ENCODE measurements around the gene HIGD2A. TPM values are rescaled to one million over a fixed set of nuclear protein-coding genes. Genes with fewer than 3 reads are reported as not detected.

Gene HIGD2A
- polyA plus RNA-seq, 1 of the 3 experiments (the other 2 are of a cell fraction): 211 TPM

- POLR2A ChIA-PET: interaction anchor here (0.6 kb wide), 1 partner anchor 9 kb away, joined by 4 read pairs; no protein-coding TSS in a partner anchor
- Histone ChIP-seq H3K4me2 (no peak overlapping the region), H3K36me3 (replicated peaks in 1 of 2; ENCODE audit: control insufficient read depth in 1 of 2, insufficient read depth in 2 of 2, low read length in 1 of 2) (peaks cover 0 to 9% of the 10 kb centered on the region in 2 experiments), H3K9ac (no peak overlapping the region), H2AFZ (ENCODE audit: low read depth) (no peak overlapping the region), H3K27me3 (ENCODE audit: insufficient read depth) (no peaks in the 10 kb centered on the region), H3K27ac (ENCODE audit: low read depth in 2 of 2, low read length in 1 of 2) (no peak overlapping the region), H3K79me2 (ENCODE audit: insufficient read depth) (peaks cover 12% of the 10 kb centered on the region; the same call in 1 of the 2 replicates), H3K9me2 (no peaks in the 10 kb centered on the region), H4K20me1 (ENCODE audit: insufficient read depth) (no peaks in the 10 kb centered on the region), H3K4me1 (ENCODE audit: control insufficient read depth in 1 of 2, insufficient read depth in 2 of 2, low read depth in 1 of 2, low read length in 1 of 2) (no peaks in the 10 kb centered on the region; a peak in 1 of 4 replicates), H3K4me3 (ENCODE audit: low read depth in 2 of 2, low read length in 1 of 2) (no peak overlapping the region), H3K9me3 (no peaks in the 10 kb centered on the region), H3F3A (replicated peaks; ENCODE audit: insufficient read depth) (no peaks in the 10 kb centered on the region)
- CTCF ChIA-PET: interaction anchor here (1.2 kb wide), 1 partner anchor 38 kb away, joined by 5 read pairs; no protein-coding TSS in a partner anchor
- WGBS (ENCODE audit: low lambda C conversion rate): 94% methylated on average over 4 of the region's 4 CpGs
- TF ChIP-seq, protein P1, sequence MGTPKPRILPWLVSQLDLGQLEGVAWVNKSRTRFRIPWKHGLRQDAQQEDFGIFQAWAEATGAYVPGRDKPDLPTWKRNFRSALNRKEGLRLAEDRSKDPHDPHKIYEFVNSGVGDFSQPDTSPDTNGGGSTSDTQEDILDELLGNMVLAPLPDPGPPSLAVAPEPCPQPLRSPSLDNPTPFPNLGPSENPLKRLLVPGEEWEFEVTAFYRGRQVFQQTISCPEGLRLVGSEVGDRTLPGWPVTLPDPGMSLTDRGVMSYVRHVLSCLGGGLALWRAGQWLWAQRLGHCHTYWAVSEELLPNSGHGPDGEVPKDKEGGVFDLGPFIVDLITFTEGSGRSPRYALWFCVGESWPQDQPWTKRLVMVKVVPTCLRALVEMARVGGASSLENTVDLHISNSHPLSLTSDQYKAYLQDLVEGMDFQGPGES (IDR thresholded peaks at IDR 0.05; ENCODE audit: low read depth, low read length): no peak
- TF ChIP-seq GATA2 (CRISPR knock-in tag; IDR thresholded peaks at IDR 0.05) (no peak), CHD2 (IDR thresholded peaks at IDR 0.05; ENCODE audit: low read length, partially characterized antibody) (no peak), MXI1 (IDR thresholded peaks at IDR 0.05; ENCODE audit: low read depth, low read length) (no peak), RAD21 (IDR thresholded peaks at IDR 0.05; ENCODE audit: low read length) (no peak), EP300 (IDR thresholded peaks at IDR 0.05; ENCODE audit: borderline replicate concordance in 1 of 2, low read depth in 1 of 2, low read length in 1 of 2) (no peak), FOXJ3 (CRISPR knock-in tag; IDR thresholded peaks at IDR 0.05) (no peak), RXRA (IDR thresholded peaks at IDR 0.05; ENCODE audit: borderline replicate concordance, low read depth) (no peak), TAF1 (IDR thresholded peaks at IDR 0.05; ENCODE audit: borderline replicate concordance, low read depth, low read length) (no peak), SMC3 (IDR thresholded peaks at IDR 0.05; ENCODE audit: low read depth, low read length) (no peak), USF2 (IDR thresholded peaks at IDR 0.05; ENCODE audit: borderline replicate concordance, low read depth, low read length) (no peak), YY1 (IDR thresholded peaks at IDR 0.05; ENCODE audit: low read depth) (no peak), POLR2AphosphoS5 (IDR thresholded peaks at IDR 0.05; ENCODE audit: low read depth, low read length) (no peak), ZBTB33 (IDR thresholded peaks at IDR 0.05; ENCODE audit: borderline replicate concordance, low read depth) (no peak), ELF1 (IDR thresholded peaks at IDR 0.05) (no peak), NRF1 (IDR thresholded peaks at IDR 0.05; ENCODE audit: low read depth, low read length) (no peak), EZH2phosphoT487 (IDR thresholded peaks at IDR 0.05; ENCODE audit: borderline replicate concordance, low read depth) (no peak), FOSL2 (IDR thresholded peaks at IDR 0.05; ENCODE audit: borderline replicate concordance, low read depth) (no peak)
- TF ChIP-seq, protein P2, sequence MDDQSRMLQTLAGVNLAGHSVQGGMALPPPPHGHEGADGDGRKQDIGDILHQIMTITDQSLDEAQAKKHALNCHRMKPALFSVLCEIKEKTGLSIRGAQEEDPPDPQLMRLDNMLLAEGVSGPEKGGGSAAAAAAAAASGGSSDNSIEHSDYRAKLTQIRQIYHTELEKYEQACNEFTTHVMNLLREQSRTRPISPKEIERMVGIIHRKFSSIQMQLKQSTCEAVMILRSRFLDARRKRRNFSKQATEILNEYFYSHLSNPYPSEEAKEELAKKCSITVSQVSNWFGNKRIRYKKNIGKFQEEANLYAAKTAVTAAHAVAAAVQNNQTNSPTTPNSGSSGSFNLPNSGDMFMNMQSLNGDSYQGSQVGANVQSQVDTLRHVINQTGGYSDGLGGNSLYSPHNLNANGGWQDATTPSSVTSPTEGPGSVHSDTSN (IDR thresholded peaks at IDR 0.05): no peak
- TF ChIP-seq, protein P3, sequence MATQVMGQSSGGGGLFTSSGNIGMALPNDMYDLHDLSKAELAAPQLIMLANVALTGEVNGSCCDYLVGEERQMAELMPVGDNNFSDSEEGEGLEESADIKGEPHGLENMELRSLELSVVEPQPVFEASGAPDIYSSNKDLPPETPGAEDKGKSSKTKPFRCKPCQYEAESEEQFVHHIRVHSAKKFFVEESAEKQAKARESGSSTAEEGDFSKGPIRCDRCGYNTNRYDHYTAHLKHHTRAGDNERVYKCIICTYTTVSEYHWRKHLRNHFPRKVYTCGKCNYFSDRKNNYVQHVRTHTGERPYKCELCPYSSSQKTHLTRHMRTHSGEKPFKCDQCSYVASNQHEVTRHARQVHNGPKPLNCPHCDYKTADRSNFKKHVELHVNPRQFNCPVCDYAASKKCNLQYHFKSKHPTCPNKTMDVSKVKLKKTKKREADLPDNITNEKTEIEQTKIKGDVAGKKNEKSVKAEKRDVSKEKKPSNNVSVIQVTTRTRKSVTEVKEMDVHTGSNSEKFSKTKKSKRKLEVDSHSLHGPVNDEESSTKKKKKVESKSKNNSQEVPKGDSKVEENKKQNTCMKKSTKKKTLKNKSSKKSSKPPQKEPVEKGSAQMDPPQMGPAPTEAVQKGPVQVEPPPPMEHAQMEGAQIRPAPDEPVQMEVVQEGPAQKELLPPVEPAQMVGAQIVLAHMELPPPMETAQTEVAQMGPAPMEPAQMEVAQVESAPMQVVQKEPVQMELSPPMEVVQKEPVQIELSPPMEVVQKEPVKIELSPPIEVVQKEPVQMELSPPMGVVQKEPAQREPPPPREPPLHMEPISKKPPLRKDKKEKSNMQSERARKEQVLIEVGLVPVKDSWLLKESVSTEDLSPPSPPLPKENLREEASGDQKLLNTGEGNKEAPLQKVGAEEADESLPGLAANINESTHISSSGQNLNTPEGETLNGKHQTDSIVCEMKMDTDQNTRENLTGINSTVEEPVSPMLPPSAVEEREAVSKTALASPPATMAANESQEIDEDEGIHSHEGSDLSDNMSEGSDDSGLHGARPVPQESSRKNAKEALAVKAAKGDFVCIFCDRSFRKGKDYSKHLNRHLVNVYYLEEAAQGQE (IDR thresholded peaks at IDR 0.05; ENCODE audit: low read depth, low read length): no peak
- DNase-seq: no peak
These were observed 21.2 kb downstream of the HIGD2A start for GRCh38 chr5:176409765-176410164.

All from SK-N-SH (cell line).